Activated CD4-positive, alpha-beta T cell treated with anti-CD3 and anti-CD28 coated beads for 24 hours (primary cell): ENCODE measurements around the gene MAS1L.

Experiments
- DNase-seq, 2 donors: peaks; one replicate each; pipeline ENCODE4 v3.0.0-alpha.2; 2020; ENCODE audit warnings: low read depth in 2 of 2

Gene MAS1L

GRCh38 chr6:29510746-29511300 is 23.1 kb upstream of the MAS1L start:
- DNase-seq, result no peak

- DNase-seq, result no peak
Observed at GRCh38 chr6:29510202-29510601, 22.4 kb upstream of the MAS1L start.

GRCh38 chr6:29509711-29510110 is 22.0 kb upstream of the MAS1L start:
- no peak for DNase-seq

GRCh38 chr6:29509239-29509638 is 21.5 kb upstream of the MAS1L start:
- DNase-seq, result no peak

GRCh38 chr6:29507319-29507718 is 19.6 kb upstream of the MAS1L start:
- no peak for DNase-seq

- no peak for DNase-seq
Observed at GRCh38 chr6:29506446-29507067, 18.8 kb upstream of the MAS1L start.

GRCh38 chr6:29505808-29506207 is 18.1 kb upstream of the MAS1L start:
- DNase-seq, result no peak

GRCh38 chr6:29504961-29505360 is 17.2 kb upstream of the MAS1L start:
- no peak for DNase-seq

- DNase-seq, result no peak
Observed at GRCh38 chr6:29502597-29502996, 14.8 kb upstream of the MAS1L start.

GRCh38 chr6:29502181-29502580 is 14.4 kb upstream of the MAS1L start:
- no peak for DNase-seq

- DNase-seq, result no peak
Observed at GRCh38 chr6:29501106-29501505, 13.3 kb upstream of the MAS1L start.

- no peak for DNase-seq
Observed at GRCh38 chr6:29500594-29500993, 12.8 kb upstream of the MAS1L start.

- DNase-seq, result no peak
Observed at GRCh38 chr6:29499704-29500103, 11.9 kb upstream of the MAS1L start.

GRCh38 chr6:29496961-29497360 is 9.2 kb upstream of the MAS1L start:
- DNase-seq, result no peak

GRCh38 chr6:29495571-29495970 is 7.8 kb upstream of the MAS1L start:
- no peak for DNase-seq

GRCh38 chr6:29494131-29494530 is 6.4 kb upstream of the MAS1L start:
- DNase-seq, result no peak

- DNase-seq, result no peak
Observed at GRCh38 chr6:29493261-29493660, 5.5 kb upstream of the MAS1L start.

- DNase-seq, result no peak
Observed at GRCh38 chr6:29491574-29491973, 3.8 kb upstream of the MAS1L start.

- no peak for DNase-seq
Observed at GRCh38 chr6:29490552-29490951, 2.8 kb upstream of the MAS1L start.

- no peak for DNase-seq
Observed at GRCh38 chr6:29490055-29490454, 2.3 kb upstream of the MAS1L start.

GRCh38 chr6:29489286-29489685 is 1.5 kb upstream of the MAS1L start:
- no peak for DNase-seq

- DNase-seq, result no peak
Observed at GRCh38 chr6:29488874-29489273, 1.1 kb upstream of the MAS1L start.

- no peak for DNase-seq
Observed at GRCh38 chr6:29487131-29487530, 625 bp downstream of the MAS1L start.

GRCh38 chr6:29486577-29486976 is 1.2 kb downstream of the MAS1L start:
- no peak for DNase-seq
